ENCODE measurements around the gene PLEKHG2.

The PLEKHG2 gene

DNA sequence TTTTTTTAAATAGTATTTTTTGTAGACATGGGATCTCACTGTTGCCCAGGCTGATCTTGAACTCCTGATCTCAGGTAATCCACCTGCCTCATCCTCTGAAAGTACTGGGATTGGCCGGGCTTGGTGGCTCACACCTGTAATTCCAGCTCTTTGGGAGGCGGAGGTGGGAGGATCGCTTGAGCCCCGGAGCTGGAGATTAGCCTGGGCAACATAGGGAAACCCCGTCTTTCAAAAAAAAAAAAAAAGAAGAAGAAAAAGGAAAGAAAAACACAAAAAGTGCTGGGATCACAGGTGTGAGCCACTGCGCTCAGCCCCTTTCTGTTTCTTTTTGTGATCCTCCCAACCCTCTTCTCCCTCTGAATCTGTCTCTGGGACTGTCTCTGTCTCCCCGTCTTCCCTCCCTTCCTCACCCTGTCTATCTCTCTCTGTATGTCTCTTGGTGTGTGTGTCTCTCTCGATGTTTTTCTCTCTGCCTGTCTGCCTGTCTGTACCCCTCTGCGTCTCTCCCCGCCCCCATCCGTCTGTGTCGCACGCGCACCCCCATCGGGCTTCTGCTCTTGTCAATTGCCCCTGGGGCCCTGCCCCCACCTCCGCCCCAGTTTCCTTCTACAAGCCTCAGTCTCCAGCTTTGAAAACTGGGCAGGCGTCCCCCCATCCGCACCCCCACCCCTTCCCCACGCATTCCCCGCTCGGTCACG, 6.4 kb upstream of the PLEKHG2 start:
- DNase-seq (ENCODE audit: low read depth in 2 of 2) = peak; percentile 76 to 91

DNA sequence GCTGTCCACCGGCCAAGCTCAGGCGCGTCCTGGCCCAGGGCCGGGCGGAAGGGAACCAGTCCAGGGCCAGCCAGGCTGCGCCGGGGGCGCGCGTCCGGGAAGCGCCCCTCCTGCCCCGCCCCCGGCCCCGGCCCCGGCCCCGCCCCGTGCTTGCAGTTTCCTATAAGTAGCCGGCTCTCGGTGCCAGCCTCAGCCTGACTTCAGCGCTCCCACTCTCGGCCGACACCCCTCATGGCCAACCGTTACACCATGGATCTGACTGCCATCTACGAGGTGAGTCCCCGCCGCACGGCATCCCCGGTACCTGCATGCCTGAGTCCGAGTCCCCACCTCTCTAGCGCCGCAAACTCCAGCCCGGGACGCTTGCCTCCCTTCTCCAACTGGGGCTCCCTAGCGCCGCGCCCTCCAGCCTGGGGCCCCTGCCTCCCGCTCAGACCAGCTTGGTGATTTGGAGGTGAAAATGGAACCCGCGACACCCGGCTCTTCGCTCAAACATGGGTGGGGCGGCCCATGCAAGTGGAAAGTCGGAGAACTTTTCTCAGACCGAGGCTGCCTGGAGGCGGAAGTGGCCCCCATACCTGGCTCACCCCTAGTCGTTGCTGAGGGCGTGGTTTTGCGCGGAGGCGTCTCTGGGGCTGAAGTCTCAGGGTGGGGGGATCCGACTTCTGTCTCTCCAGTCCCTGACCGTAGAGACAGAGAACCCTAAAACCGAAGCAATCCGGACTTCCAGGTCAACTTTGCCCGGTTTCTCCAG, 5.6 kb upstream of the PLEKHG2 start, which contains the start of gene ZFP36:
Gene ZFP36 (plus strand): TSS at position 192 of the 754 bp plus-strand sequence. CDS start 58 bp downstream, at position 250.
- peak; percentile 81 to 87 for DNase-seq (ENCODE audit: low read depth in 2 of 2)

DNA sequence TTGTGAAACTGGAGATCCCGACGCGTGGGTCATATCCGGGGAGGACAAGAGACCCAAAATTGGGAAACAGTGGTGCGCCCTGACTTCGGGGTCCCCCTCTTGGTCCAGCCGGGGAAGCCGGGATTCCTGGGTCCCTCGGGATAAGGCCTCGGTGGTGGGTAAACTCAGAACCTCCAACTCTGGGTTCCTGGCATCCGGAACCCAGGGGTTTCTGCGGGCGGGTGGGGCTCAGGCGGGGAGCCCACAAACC, 5.1 kb upstream of the PLEKHG2 start:
- DNase-seq (ENCODE audit: low read depth in 2 of 2) = no peak

DNA sequence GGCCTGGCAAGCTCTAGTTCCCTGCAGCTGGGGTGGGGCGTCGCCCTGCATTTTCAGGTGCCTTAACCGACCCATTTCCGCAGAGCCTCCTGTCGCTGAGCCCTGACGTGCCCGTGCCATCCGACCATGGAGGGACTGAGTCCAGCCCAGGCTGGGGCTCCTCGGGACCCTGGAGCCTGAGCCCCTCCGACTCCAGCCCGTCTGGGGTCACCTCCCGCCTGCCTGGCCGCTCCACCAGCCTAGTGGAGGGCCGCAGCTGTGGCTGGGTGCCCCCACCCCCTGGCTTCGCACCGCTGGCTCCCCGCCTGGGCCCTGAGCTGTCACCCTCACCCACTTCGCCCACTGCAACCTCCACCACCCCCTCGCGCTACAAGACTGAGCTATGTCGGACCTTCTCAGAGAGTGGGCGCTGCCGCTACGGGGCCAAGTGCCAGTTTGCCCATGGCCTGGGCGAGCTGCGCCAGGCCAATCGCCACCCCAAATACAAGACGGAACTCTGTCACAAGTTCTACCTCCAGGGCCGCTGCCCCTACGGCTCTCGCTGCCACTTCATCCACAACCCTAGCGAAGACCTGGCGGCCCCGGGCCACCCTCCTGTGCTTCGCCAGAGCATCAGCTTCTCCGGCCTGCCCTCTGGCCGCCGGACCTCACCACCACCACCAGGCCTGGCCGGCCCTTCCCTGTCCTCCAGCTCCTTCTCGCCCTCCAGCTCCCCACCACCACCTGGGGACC, 4.6 kb upstream of the PLEKHG2 start:
- DNase-seq (ENCODE audit: low read depth in 2 of 2) = peak in 1 of 2 donors; percentile 37

DNA sequence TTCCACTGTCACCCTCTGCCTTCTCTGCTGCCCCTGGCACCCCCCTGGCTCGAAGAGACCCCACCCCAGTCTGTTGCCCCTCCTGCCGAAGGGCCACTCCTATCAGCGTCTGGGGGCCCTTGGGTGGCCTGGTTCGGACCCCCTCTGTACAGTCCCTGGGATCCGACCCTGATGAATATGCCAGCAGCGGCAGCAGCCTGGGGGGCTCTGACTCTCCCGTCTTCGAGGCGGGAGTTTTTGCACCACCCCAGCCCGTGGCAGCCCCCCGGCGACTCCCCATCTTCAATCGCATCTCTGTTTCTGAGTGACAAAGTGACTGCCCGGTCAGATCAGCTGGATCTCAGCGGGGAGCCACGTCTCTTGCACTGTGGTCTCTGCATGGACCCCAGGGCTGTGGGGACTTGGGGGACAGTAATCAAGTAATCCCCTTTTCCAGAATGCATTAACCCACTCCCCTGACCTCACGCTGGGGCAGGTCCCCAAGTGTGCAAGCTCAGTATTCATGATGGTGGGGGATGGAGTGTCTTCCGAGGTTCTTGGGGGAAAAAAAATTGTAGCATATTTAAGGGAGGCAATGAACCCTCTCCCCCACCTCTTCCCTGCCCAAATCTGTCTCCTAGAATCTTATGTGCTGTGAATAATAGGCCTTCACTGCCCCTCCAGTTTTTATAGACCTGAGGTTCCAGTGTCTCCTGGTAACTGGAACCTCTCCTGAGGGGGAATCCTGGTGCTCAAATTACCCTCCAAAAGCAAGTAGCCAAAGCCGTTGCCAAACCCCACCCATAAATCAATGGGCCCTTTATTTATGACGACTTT, 3.9 kb upstream of the PLEKHG2 start:
- DNase-seq (ENCODE audit: low read depth in 2 of 2) = peak in 1 of 2 donors; percentile 19

DNA sequence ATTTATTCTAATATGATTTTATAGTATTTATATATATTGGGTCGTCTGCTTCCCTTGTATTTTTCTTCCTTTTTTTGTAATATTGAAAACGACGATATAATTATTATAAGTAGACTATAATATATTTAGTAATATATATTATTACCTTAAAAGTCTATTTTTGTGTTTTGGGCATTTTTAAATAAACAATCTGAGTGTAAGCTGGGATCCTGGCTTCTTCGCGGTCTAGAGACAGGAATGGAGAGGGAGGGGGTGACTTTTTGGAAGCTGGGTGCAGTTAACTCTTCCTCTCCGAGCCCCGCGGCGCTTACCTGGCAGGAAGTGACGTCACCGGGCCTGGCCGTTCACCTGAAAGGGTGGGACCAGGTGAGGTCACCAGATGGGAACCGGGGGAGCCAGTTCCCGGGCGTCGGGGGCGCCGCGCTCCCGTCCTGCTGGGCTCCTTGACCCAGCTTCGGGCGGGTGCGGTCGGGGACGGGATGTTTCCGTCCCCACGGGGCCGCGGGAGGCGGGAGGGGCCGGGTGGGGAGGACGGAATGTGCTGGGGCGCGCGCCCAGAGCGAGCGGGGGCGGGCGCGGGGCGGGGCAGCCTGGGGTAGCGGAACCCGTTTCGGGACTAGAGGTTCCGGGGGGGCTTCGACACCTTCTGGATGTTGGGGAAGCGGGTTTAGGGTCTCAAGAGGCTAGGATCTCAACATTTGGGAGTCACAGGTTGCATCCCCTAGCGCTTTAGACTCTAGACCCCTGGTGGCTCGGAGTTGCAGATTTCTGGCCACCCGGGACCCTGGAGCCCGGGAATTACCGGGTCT, 3.1 kb upstream of the PLEKHG2 start:
- peak; percentile 58 to 88 for DNase-seq (ENCODE audit: low read depth in 2 of 2)

DNA sequence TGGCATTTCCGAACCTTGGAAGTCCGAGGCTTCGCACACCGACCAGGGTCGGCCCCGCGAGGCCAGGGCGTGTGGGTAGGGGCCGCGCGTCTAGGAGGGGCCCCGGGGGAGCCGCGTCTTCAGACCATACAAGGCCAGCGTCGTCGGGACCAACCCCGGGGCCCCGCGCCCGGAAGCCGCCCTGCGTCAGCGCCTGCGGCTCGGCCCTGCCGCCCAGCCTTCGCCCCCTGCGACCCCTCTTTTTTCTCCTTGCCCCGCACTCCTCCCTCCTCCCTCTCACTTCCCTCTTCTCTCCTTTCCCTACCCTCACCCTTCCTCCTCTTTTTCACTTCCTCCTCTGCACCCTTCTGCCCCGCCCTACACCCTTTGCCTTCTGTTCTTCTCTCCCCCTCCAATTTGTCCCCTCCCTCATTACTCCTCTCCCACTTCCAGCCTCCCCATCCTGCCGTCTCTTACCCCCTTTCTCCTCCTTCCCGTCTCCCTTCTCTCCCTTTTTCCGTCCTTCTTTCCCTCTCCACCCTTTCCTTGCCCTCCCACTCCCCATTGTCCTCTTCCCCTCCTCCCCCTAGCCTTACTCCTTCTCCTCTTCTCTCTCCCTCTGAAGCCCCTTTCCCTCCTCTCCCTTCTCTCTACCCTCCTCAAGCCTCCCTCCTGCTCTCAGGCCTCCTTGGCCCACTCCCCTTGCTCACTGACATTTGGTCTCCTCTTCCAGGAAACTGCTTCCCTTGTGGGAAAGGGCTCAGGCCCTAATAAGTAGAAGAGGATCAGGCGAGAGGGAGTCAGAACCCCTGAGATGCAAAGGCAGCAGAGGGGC, 2.2 kb upstream of the PLEKHG2 start:
- DNase-seq (ENCODE audit: low read depth in 2 of 2) = peak in 1 of 2 donors; percentile 66

DNA sequence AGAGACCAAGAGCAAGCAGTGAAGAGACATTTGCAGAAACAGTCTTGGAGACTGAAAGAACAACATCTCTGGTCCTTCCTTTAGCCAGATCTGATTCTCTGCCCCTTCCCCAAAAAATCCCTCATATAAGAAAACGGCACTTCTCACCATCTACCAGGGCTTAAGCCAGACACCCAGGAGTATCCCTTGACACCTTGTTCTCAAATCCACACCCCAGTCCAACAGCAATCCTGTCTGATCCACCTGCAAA, 1.7 kb upstream of the PLEKHG2 start:
- DNase-seq (ENCODE audit: low read depth in 2 of 2) = no peak

DNA sequence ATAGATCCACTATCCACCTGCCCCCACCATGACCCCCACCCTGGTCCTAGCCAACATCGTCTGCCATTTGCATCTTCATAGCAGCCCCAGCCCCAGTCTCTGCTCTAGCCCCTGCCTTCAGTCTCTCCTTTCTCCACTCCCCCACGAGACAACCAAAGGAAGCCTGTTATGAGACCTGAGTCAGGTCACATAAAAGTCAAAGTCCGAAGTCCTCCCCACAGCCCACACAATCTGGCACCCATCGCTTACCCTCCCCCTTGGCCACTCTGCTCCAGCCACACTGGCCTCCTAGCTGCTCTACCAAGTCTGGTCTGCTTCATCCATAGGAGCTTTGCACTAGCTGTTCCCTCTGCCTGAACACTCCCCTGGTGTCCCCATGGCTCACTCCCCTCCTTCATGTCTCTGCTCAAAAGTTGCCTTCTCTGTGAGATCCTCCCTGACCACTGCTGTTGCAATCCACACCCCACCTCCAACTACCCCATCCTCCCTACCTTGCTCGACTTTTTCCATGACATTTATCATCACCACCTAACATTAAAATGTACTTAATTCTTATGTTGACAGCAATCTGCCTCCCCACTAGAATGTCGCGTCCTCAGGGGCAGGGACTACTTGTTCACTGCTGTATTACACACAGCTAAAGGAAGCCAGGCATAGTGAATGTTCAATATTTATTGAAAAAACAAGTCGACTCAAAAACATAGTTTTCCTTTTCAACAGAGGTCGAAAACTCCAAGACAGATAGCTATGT, 1.2 kb upstream of the PLEKHG2 start:
- peak in 1 of 2 donors; percentile 34 for DNase-seq (ENCODE audit: low read depth in 2 of 2)

DNA sequence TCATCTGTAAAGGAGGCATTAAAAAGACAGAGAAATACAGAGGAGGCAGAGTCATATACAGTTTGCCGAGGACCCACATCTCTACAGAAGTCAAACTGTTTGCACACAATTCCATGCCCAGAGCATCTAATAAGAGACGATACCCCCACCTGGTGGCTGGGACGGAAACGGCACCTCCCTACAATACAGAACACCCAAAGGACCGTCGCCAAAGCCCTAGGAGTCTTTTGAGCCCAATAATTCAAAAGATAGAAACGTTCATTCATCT, 703 bp upstream of the PLEKHG2 start:
- peak; percentile 82 to 90 for DNase-seq (ENCODE audit: low read depth in 2 of 2)

DNA sequence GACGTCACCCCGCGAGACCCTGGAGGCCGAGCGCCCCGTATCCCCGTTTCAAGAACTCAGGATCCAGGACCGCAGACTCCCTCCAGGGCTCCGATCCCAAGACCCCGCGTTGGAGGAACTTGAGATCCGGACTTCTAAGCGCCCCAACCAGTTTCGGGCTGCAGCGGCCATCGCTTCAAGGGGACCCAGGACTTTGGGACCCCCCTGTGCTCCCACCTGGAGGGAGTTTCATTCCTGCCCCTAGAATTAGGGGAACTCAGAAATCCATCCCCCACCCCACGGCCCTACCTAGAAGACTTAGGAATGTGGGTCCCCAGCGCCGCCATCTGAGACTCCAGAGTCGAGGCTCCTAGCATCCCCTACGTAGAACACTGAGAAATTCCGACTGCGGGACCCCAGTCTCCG, 400 bp downstream of the PLEKHG2 start:
- no peak for DNase-seq (ENCODE audit: low read depth in 2 of 2)

DNA sequence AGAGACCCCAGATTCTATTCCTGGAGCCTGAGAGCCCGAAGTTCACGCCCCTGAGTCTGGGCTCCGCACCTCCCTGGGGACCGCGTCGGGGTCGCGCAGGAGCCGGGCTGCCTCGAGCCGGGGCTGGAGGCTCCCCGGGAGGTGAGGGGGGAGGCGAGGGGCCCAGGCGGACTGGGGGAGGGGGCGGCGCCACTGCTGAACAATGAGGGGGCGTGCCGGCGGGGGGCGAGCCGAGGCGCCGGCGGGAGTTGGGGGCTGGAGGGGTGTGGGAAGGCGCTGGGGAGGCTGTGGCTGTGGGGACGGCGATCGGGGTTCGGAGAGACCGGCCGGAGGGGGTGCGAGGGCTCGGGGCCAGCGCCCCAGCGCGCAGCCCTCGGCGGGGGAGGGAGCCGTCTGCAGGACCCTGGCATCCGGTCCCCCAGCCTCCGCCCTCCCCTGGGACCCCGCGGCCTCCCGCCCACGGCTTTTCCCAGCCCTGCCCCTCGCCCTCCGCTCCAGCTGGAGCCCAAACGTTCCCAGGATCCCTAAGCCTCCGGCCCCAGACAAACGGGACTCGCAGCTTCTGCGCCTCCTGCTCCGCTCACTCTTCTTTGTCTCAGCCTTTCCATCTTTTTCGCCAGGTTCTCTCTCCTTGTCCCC, 922 bp downstream of the PLEKHG2 start:
- DNase-seq (ENCODE audit: low read depth in 2 of 2) = no peak

DNA sequence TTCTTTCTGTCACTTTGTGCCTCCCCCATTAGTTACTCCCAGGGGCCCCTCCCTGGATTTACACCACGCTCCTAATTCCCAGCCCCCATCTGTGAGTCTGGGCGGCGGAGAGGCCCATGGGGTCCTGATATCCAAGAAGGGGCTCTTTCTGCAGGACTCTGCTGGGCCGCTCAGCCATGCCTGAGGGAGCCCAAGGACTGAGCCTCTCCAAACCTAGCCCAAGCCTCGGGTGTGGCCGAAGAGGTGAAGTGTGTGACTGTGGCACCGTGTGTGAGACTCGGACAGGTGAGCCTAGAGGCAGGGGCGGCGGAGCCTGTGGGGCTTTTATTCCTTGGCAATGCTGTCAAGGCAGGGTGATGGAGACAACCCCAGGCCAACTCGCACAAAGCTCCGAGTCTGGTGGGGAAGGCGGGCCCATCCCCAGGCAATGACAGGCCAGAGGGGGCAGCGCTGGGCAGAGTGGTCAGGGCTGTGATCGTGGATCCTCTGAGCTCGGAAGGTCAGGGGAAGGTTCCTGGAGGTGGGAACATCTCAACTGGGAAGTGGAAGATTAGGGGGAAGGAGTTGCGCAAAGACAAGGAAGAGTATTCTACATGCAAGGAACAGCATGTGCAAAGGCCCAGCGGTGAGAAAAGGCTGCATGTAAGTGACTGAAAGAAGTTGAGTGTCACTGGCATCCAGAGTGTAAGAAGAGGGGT, 1.6 kb downstream of the PLEKHG2 start:
- no peak for DNase-seq (ENCODE audit: low read depth in 2 of 2)

DNA sequence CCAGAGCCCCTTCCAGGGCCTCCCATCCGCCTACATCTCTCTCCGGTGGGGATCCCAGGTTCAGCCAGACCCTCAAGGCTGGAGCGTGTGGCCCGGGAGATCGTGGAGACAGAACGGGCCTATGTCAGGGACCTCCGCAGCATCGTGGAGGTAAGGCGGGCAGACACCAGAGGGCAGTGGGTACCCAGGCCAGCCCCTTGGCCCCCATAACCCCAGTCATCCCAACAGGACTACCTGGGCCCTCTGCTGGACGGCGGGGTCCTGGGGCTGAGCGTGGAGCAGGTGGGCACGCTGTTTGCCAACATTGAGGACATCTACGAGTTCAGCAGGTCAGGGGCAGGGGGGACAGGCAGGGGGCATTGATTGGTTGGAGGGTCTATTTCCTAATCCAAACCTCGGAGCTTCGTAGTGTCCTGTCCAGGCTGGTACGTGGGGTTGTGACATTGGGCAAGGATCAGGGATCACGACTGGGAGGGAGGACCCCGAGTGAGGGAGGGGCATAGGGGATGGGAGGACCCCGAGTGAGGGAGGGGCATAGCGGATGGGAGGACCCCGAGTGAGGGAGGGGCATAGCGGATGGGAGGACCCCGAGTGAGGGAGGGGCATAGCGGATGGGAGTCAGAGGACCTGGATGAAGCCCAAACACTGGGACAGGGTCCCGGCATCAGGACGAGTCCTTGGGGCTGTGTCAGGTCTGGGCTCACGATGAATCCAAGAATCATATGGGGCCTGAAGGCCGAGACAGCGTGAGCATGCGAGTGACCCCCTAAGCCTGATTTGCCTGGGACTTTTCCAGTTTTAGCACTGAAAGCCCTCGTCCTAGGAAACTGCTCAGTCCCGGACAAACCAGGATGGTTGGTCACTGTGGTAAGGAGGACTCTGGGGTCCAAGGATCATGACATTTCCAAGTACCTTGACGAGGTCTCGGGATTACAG, 2.9 kb downstream of the PLEKHG2 start:
- no peak for DNase-seq (ENCODE audit: low read depth in 2 of 2)

DNA sequence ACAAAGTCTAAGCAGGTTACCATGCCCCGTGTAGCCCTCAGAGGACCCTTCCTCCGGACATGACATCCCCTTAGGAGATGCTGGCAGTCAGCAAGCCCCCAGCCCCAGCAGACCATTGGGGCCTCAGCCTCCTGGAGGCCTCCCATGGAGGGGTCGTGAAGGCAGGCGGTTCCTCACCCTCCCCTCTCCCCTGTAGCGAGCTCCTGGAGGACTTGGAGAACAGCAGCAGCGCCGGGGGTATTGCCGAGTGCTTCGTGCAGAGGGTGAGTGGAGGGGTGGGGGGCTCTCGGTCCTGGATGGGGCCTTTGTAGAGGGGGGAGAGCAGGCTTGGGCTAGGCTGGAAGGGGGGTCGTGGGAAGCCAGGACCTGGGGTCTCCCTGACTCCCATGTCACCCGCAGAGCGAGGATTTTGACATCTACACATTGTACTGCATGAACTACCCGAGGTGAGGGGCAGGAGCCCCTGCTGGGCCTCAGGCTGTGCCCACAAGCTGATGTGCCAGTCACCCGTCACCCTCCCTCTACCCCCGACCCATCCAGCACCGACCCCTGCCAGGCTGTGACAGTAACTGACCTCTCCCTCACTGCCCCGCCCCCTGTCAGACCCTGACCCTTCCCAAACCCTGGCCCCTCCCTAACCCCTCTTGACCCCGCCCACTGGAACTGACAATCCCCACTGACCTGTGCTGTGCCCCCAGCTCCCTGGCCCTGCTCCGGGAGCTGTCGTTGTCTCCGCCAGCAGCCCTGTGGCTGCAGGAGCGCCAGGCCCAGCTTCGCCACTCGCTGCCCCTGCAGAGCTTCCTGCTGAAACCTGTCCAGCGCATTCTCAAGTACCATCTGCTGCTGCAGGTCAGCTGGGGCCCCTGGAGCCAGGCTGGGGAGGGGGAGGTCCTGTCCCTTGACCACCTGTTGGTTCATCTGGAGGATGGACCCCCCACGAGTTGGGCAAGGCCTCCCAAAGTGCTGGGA, 4.0 kb downstream of the PLEKHG2 start:
- no peak for DNase-seq (ENCODE audit: low read depth in 2 of 2)

DNA sequence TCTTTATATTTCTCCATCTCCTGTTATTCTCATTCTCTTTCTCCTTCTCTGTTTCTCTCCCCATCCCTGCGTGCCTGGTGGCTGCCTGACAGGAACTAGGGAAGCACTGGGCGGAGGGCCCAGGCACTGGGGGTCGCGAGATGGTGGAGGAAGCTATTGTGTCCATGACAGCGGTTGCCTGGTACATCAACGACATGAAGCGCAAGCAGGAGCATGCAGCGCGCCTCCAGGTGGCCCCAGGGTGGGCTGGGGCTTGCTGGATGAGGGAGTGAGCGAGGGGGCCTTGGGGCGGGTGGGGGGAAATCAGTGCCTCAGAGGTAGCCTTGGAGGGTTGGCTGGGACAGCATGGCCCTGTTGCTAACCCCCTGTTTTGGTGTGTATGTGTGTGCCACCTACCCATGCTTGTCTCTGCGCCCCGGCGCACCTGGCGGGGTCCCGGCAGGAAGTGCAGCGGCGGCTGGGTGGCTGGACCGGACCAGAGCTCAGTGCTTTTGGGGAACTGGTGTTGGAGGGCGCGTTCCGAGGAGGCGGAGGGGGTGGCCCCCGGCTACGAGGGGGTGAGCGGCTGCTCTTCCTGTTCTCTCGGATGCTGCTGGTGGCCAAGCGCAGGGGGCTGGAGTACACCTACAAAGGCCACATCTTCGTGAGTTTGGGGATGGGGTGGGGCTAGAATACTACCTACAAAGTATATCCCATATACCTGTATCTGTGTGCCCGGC, 5.2 kb downstream of the PLEKHG2 start:
- no peak for DNase-seq (ENCODE audit: low read depth in 2 of 2)
